AG04450 (cell line): ENCODE measurements around the gene TRIM6. TPM values are rescaled to one million over a fixed set of nuclear protein-coding genes. Genes with fewer than 3 reads are reported as not detected.
"Not testable (repeated sequence)": the region's sequence is repeated elsewhere in the genome, so short reads cannot be mapped to it uniquely, and the experiment has no call there.

ENCODE experiments used
- CTCF ChIA-PET: fragments of 300-600, 350-600 bp; formaldehyde crosslinking; extraction: SDS; loops from one replicate; lab custom pipeline; 2022; ENCODE audit warnings: antibody characterized with exemption, inconsistent platforms; lab: Charles Lee
- POLR2A ChIA-PET: fragments of 350-600 bp; formaldehyde crosslinking; extraction: SDS; loops from one replicate; lab custom pipeline; 2021; ENCODE audit warnings: antibody characterized with exemption, inconsistent platforms; lab: Yijun Ruan, JAX
- DNase-seq: peaks from one replicate; pipeline ENCODE4 v3.0.0-alpha.2; 2011; ENCODE audit warnings: low read depth, low spot score
- H3K27ac ChIP-seq: one replicate; pipeline ENCODE4 v1.5.1; 2012; ENCODE audit warnings: low read depth, low read length, control low read depth
- H3K27me3 ChIP-seq: one replicate; pipeline ENCODE4 v1.6.0; 2012; ENCODE audit warnings: low read length; ENCODE audit not compliant: control insufficient read depth, insufficient read depth
- H3K4me3 ChIP-seq: 2 replicates; pipeline ENCODE4 v1.5.1; 2011; ENCODE audit warnings: mild to moderate bottlenecking, low read depth, low read length, control low read depth
- H3K9me3 ChIP-seq: 2 replicates; pipeline ENCODE4 v1.5.1; 2012; ENCODE audit warnings: low read length; ENCODE audit not compliant: control insufficient read depth, insufficient read depth
- polyA plus RNA-seq: library from polyadenylated mRNA; depleted of rRNA; stranded (reverse); fragments of >200 nt; gene quantifications from 2 replicates; pipeline ENCODE4 v1.2.3, GENCODE V29; 2011
- TF ChIP-seq, protein P1 (sequence below): IDR thresholded peaks from 2 replicates; pipeline ENCODE4 v1.5.1; 2011; ENCODE audit warnings: low read depth, low read length, control low read depth, inconsistent platforms

The TRIM6 gene
- polyA plus RNA-seq, 1 experiment: 6.8 TPM

DNA sequence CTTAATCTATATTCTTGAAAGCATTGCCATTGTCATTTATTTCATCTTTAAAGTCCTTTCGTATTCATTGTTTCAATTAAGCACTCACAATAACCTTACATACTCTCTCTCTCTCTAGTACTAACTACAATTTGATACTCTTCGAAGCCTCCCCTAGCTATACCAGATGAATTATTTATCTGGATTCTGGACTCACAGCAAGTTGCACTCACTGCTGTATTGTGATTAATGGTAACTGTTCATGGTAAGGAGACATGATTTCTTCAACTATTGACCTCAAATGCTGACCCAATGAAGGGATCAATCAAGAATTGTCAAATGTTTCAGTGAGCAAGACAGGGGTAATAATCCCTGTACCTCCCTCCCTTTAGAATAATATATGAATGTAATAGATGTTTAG lies 21.8 kb upstream of the TRIM6 start:
- no peak overlapping the region for H3K27ac ChIP-seq
- ChIA-PET POLR2A (no interaction called here), CTCF (no interaction called here)
- no peaks in the 10 kb centered on the region for H3K9me3 ChIP-seq
- H3K4me3 ChIP-seq: no peak overlapping the region
- H3K27me3 ChIP-seq: peaks cover 7% of the 10 kb centered on the region
- DNase-seq: no peak
- TF ChIP-seq, protein P1, sequence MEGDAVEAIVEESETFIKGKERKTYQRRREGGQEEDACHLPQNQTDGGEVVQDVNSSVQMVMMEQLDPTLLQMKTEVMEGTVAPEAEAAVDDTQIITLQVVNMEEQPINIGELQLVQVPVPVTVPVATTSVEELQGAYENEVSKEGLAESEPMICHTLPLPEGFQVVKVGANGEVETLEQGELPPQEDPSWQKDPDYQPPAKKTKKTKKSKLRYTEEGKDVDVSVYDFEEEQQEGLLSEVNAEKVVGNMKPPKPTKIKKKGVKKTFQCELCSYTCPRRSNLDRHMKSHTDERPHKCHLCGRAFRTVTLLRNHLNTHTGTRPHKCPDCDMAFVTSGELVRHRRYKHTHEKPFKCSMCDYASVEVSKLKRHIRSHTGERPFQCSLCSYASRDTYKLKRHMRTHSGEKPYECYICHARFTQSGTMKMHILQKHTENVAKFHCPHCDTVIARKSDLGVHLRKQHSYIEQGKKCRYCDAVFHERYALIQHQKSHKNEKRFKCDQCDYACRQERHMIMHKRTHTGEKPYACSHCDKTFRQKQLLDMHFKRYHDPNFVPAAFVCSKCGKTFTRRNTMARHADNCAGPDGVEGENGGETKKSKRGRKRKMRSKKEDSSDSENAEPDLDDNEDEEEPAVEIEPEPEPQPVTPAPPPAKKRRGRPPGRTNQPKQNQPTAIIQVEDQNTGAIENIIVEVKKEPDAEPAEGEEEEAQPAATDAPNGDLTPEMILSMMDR: no peak

DNA sequence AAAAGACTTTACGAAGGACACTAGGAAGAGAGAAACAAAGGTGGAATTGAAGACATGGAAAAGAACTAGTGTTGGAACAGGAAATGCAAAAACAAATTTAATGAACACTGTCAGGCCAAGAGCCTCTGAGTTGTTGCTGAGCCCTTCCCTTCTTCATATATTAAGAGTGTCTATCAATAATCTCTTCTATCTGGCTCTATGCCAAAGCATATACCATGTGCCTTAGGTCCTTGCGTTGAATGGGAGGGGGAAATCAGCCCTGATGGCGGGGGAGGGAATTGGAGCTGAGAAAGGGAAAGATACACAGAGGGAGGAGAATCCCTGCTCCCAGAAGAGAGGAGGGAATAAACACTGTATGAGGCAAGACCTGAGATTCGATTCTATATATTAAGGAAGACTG lies 21.3 kb upstream of the TRIM6 start:
- TF ChIP-seq, protein P1: no peak
- H3K27ac ChIP-seq: no peak overlapping the region
- no peak overlapping the region for H3K4me3 ChIP-seq
- ChIA-PET CTCF (no interaction called here), POLR2A (no interaction called here)
- H3K27me3 ChIP-seq: peaks cover 7% of the 10 kb centered on the region
- H3K9me3 ChIP-seq: no peaks in the 10 kb centered on the region
- DNase-seq: no peak

DNA sequence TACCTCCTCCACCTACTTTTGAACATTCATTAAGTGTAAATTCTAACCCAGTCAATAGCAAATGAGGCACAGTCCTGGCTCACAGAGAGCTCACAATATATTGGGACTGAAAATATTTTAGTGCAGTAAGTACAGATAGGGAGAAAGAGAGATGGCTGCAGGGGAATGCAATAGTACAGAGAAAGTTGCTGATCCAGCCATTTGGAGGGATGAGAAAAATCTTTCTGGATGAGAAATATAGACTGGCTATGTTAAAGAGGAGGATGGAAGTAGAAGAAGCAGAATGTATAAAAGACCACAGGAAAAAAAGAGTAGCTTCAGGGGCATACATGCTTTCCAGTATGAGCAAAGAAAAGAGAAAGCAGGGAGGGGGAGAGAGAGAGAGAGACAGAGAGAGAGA lies 19.3 kb upstream of the TRIM6 start:
- Histone ChIP-seq H3K27me3 (peaks cover 7% of the 10 kb centered on the region), H3K27ac (no peak overlapping the region), H3K9me3 (no peaks in the 10 kb centered on the region), H3K4me3 (no peak overlapping the region)
- DNase-seq: no peak
- POLR2A ChIA-PET: no interaction called here
- TF ChIP-seq, protein P1: no peak
- CTCF ChIA-PET: no interaction called here

DNA sequence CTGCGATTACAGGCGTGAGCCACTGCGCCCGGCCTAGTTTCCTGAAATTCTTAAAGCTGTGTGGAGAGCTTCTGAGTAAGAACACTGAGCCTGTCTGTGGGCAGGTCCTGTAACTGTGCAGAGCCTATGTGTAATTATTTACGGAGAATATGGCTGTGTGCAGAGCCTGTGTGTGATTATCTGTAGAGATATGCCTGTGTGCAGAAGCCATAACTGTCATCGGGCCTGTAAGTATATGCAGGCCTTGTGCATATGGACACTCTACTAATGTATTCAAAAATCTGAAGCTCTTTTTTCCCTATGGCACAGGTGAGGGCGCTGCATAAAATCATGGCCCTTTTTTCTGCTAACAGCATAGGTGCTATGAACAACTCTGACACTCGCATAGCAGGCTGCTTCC lies 15.9 kb upstream of the TRIM6 start, which contains the start of gene OR52B6:
OR52B6 (plus strand) TSS at position 301 of the 400 bp plus-strand sequence; CDS start at position 301, 0 bp downstream.
- ChIA-PET CTCF (no interaction called here), POLR2A (no interaction called here)
- TF ChIP-seq, protein P1: no peak
- peaks cover 7% of the 10 kb centered on the region for H3K27me3 ChIP-seq
- no peak for DNase-seq
- H3K27ac ChIP-seq: no peak within 1 kb of the TSS
- no peaks in the 10 kb centered on the region for H3K9me3 ChIP-seq
- H3K4me3 ChIP-seq: no peak within 1 kb of the TSS

DNA sequence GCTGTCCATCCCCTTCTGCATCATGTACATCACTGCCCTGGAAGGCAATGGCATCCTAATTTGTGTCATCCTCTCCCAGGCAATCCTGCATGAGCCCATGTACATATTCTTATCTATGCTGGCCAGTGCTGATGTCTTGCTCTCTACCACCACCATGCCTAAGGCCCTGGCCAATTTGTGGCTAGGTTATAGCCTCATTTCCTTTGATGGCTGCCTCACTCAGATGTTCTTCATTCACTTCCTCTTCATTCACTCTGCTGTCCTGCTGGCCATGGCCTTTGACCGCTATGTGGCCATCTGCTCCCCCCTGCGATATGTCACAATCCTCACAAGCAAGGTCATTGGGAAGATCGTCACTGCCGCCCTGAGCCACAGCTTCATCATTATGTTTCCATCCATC lies 15.4 kb upstream of the TRIM6 start:
- POLR2A ChIA-PET: no interaction called here
- CTCF ChIA-PET: no interaction called here
- TF ChIP-seq, protein P1: no peak
- H3K9me3 ChIP-seq: no peaks in the 10 kb centered on the region
- no peak overlapping the region for H3K4me3 ChIP-seq
- H3K27me3 ChIP-seq: peaks cover 6% of the 10 kb centered on the region
- H3K27ac ChIP-seq: no peak overlapping the region
- DNase-seq: no peak

DNA sequence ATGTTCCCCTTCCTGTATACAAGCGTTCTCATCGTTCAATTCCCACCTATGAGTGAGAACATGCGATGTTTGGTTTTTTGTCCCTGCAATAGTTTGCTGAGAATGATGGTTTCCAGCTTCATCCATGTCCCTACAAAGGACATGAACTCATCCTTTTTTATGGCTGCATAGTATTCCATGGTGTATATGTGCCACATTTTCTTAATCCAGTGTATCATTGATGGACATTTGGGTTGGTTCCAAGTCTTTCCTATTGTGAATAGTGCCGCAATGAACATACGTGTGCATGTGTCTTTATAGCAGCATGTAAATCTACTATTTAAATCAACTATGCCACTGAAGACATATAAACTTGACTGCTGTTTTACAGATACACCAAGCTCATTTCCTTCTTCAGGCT lies 12.0 kb upstream of the TRIM6 start:
- POLR2A ChIA-PET, H3K27me3 ChIP-seq, DNase-seq, H3K9me3 ChIP-seq, H3K4me3 ChIP-seq, H3K27ac ChIP-seq, CTCF ChIA-PET: not testable (repeated sequence)

DNA sequence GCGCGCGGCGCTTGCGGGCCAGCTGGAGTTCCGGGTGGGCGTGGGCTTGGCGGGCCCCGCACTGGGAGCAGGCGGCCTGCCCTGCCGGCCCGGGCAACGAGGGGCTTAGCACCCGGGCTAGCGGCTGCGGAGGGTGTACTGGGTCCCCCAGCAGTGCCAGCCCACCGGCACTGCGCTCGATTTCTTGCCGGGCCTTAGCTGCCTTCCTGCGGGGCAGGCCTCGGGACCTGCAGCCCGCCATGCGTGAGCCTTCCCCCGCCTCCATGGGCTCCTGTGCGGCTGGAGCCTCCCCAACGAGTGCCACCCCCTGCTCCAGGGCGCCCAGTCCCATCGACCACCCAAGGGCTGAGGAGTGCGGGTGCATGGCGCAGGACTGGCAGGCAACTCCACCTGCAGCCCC lies 6.5 kb upstream of the TRIM6 start:
- POLR2A ChIA-PET, H3K9me3 ChIP-seq, H3K27me3 ChIP-seq, H3K27ac ChIP-seq, CTCF ChIA-PET, DNase-seq, H3K4me3 ChIP-seq: not testable (repeated sequence)
